SK-N-SH (cell line): ENCODE results near the gene DVL1.

ENCODE experiments used
- SIN3A ChIP-seq: IDR thresholded peaks from 2 replicates; pipeline ENCODE4 v1.6.1; 2012; ENCODE audit warnings: low read depth, mild to moderate bottlenecking, low read length, moderate library complexity, borderline replicate concordance
- TF ChIP-seq, protein P1 (sequence below): fragments of 150-350 bp; IDR thresholded peaks from 2 replicates; pipeline ENCODE4 v1.6.1; 2017; ENCODE audit warnings: antibody characterized with exemption, low read length, low read depth, borderline replicate concordance

DNA sequence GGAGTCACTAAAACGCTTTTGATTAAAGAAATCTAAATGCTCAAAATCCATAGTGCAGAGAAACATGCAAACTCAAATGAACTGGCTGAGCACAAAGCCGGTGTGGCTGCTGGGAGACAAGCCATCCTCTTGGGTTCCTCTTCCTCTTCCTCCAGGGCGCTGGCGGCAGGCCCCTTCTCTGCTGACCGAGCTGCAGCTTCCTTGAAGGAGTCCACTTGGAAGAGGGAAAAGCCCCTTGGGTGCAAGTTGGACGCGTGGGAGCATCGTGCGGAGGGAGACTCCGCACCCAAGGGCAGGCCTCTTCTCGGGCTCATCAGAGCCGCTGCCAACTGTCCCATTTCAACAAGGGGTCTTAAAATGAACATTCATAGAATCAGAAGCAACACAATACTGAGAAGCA, 42.0 kb upstream of the DVL1 start:
- TF ChIP-seq, protein P1, sequence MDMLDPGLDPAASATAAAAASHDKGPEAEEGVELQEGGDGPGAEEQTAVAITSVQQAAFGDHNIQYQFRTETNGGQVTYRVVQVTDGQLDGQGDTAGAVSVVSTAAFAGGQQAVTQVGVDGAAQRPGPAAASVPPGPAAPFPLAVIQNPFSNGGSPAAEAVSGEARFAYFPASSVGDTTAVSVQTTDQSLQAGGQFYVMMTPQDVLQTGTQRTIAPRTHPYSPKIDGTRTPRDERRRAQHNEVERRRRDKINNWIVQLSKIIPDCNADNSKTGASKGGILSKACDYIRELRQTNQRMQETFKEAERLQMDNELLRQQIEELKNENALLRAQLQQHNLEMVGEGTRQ: no peak
- no peak for TF ChIP-seq SIN3A
